ENCODE measurements around the gene SCG5.

DNA sequence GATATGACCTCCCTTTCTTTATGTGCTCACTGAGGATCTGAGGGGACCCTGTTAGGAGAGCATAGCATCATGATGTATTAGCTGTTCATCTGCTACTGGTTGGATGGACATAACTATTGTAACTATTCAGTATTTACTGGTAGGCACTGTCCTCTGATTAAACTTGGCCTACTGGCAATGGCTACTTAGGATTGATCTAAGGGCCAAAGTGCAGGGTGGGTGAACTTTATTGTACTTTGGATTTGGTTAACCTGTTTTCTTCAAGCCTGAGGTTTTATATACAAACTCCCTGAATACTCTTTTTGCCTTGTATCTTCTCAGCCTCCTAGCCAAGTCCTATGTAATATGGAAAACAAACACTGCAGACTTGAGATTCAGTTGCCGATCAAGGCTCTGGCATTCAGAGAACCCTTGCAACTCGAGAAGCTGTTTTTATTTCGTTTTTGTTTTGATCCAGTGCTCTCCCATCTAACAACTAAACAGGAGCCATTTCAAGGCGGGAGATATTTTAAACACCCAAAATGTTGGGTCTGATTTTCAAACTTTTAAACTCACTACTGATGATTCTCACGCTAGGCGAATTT is 91.2 kb downstream of the SCG5 start:
- TF ChIP-seq CTCF (conservative IDR thresholded peaks at IDR 0.05; ENCODE audit: low read depth, low read length) (no peak), EZH2phosphoT487 (IDR thresholded peaks at IDR 0.05; ENCODE audit: borderline replicate concordance, low read length) (no peak), EZH2 (IDR thresholded peaks at IDR 0.05; ENCODE audit: low read length, unreplicated experiment) (no peak)

Measured in PC-3 (cell line).